ENCODE data around the gene TTC36. TPM values are rescaled to one million over a fixed set of nuclear protein-coding genes. Genes with fewer than 3 reads are reported as not detected.

Gene TTC36
- total and polyA plus RNA-seq, 10 of the 15 experiments (the other 5 are each of a cell fraction or from before 2014, with no cell fraction given) = 0.28 to 0.78 (median 0.59) TPM; not detected in 7

DNA sequence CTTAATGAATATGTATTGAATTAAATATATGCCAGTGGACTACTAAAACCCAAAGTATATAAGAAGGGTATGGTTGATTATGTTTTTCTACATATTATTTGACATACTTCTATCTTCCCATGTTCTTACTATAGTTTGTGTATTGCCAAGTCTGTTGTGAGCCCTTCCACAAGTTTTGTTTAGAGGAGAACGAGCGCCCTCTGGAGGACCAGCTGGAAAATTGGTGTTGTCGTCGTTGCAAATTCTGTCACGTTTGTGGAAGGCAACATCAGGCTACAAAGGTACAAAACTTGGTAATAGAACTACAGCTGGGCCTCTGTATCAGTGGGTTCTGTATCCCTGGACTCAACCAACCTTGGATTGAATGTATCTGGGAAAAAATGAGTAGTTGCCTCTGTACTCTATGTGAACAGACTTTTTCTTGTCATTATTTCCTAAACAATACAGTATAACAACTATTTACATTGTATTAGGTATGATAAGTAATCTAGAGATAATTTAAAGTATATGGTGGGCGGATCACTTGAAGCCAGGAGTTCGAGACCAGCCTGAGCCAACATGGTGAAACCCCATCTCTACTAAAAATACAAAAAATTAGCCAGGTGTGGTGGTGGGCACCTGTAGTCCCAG, 38.7 kb upstream of the TTC36 start (continued):
- TF ChIP-seq, protein P1, sequence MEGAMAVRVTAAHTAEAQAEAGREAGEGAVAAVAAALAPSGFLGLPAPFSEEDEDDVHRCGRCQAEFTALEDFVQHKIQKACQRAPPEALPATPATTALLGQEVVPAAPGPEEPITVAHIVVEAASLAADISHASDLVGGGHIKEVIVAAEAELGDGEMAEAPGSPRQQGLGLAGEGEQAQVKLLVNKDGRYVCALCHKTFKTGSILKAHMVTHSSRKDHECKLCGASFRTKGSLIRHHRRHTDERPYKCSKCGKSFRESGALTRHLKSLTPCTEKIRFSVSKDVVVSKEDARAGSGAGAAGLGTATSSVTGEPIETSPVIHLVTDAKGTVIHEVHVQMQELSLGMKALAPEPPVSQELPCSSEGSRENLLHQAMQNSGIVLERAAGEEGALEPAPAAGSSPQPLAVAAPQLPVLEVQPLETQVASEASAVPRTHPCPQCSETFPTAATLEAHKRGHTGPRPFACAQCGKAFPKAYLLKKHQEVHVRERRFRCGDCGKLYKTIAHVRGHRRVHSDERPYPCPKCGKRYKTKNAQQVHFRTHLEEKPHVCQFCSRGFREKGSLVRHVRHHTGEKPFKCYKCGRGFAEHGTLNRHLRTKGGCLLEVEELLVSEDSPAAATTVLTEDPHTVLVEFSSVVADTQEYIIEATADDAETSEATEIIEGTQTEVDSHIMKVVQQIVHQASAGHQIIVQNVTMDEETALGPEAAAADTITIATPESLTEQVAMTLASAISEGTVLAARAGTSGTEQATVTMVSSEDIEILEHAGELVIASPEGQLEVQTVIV (IDR thresholded peaks at IDR 0.05; ENCODE audit: borderline replicate concordance, partially characterized antibody) = no peak
- TF ChIP-seq RB1 (IDR thresholded peaks at IDR 0.05; ENCODE audit: borderline replicate concordance) (no peak; the same call in 1 of the 2 replicates), CREM (IDR thresholded peaks at IDR 0.05; ENCODE audit: low read depth) (0 out of 2 replicates have a peak, but pooled peaks have one; percentile 33), CHD2 (IDR thresholded peaks at IDR 0.05; ENCODE audit: borderline replicate concordance, low read depth, low read length) (no peak), STAT1 (conservative IDR thresholded peaks at IDR 0.05) (0 out of 2 replicates have a peak, but pooled peaks have one; percentile 66), FOS (IDR thresholded peaks at IDR 0.05; ENCODE audit: borderline replicate concordance, extremely low read depth, insufficient read length) (no peak), ZBED1 (IDR thresholded peaks at IDR 0.05; ENCODE audit: borderline replicate concordance) (no peak), ZZZ3 (IDR thresholded peaks at IDR 0.05; ENCODE audit: control insufficient read depth, insufficient read length, low read depth) (no peak), FOXM1 (IDR thresholded peaks at IDR 0.05; ENCODE audit: low read depth, low read length) (no peak), HDAC2 (IDR thresholded peaks at IDR 0.05) (no peak), ESRRA (IDR thresholded peaks at IDR 0.05; ENCODE audit: low read length) (no peak), TCF12 (IDR thresholded peaks at IDR 0.05; ENCODE audit: low read depth, low read length) (no peak), RCOR1 (conservative IDR thresholded peaks at IDR 0.05; ENCODE audit: low read depth, low read length) (no peak), POLR2A (IDR thresholded peaks at IDR 0.05; ENCODE audit: low read depth, low read length) (no peak), MTA2 (IDR thresholded peaks at IDR 0.05; ENCODE audit: low read depth) (no peak), BHLHE40 (IDR thresholded peaks at IDR 0.05; ENCODE audit: borderline replicate concordance in 1 of 2, low read depth in 2 of 2, low read length in 1 of 2) (peak; percentile 65 to 76; a peak in 3 of 4 replicates)
- TF ChIP-seq, protein P2, sequence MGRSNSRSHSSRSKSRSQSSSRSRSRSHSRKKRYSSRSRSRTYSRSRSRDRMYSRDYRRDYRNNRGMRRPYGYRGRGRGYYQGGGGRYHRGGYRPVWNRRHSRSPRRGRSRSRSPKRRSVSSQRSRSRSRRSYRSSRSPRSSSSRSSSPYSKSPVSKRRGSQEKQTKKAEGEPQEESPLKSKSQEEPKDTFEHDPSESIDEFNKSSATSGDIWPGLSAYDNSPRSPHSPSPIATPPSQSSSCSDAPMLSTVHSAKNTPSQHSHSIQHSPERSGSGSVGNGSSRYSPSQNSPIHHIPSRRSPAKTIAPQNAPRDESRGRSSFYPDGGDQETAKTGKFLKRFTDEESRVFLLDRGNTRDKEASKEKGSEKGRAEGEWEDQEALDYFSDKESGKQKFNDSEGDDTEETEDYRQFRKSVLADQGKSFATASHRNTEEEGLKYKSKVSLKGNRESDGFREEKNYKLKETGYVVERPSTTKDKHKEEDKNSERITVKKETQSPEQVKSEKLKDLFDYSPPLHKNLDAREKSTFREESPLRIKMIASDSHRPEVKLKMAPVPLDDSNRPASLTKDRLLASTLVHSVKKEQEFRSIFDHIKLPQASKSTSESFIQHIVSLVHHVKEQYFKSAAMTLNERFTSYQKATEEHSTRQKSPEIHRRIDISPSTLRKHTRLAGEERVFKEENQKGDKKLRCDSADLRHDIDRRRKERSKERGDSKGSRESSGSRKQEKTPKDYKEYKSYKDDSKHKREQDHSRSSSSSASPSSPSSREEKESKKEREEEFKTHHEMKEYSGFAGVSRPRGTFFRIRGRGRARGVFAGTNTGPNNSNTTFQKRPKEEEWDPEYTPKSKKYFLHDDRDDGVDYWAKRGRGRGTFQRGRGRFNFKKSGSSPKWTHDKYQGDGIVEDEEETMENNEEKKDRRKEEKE (IDR thresholded peaks at IDR 0.05) = no peak
- TF ChIP-seq, protein P3, sequence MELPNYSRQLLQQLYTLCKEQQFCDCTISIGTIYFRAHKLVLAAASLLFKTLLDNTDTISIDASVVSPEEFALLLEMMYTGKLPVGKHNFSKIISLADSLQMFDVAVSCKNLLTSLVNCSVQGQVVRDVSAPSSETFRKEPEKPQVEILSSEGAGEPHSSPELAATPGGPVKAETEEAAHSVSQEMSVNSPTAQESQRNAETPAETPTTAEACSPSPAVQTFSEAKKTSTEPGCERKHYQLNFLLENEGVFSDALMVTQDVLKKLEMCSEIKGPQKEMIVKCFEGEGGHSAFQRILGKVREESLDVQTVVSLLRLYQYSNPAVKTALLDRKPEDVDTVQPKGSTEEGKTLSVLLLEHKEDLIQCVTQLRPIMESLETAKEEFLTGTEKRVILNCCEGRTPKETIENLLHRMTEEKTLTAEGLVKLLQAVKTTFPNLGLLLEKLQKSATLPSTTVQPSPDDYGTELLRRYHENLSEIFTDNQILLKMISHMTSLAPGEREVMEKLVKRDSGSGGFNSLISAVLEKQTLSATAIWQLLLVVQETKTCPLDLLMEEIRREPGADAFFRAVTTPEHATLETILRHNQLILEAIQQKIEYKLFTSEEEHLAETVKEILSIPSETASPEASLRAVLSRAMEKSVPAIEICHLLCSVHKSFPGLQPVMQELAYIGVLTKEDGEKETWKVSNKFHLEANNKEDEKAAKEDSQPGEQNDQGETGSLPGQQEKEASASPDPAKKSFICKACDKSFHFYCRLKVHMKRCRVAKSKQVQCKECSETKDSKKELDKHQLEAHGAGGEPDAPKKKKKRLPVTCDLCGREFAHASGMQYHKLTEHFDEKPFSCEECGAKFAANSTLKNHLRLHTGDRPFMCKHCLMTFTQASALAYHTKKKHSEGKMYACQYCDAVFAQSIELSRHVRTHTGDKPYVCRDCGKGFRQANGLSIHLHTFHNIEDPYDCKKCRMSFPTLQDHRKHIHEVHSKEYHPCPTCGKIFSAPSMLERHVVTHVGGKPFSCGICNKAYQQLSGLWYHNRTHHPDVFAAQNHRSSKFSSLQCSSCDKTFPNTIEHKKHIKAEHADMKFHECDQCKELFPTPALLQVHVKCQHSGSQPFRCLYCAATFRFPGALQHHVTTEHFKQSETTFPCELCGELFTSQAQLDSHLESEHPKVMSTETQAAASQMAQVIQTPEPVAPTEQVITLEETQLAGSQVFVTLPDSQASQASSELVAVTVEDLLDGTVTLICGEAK (IDR thresholded peaks at IDR 0.05; ENCODE audit: borderline replicate concordance) = no peak

Measured in GM12878 (cell line).